ENCODE results near the gene TMEM204.
"Not testable (repeated sequence)": the region's sequence is repeated elsewhere in the genome, so short reads cannot be mapped to it uniquely, and the experiment has no call there.

The TMEM204 gene

DNA sequence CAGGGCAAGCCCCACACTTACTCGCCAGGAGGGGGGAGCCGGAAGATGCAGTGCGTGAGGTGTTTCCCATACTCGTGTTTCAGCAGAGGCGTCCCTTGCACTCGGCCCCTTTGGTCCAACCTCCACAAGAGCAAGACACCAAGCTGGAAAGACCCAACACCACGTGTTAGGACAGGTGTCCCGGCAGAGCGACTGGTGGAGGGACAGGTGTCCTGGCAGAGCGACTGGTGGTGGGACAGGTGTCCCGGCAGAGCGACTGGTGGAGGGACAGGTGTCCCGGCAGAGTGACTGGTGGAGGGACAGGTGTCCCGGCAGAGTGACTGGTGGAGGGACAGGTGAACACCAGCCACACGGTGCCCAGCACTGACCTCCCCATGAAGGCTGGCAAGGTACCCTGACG, 59.0 kb downstream of the TMEM204 start (continued):
- TF ChIP-seq POU6F1 (CRISPR knock-in tag; IDR thresholded peaks at IDR 0.05; ENCODE audit: borderline replicate concordance, low read depth) (no peak), ZFP3 (CRISPR knock-in tag; IDR thresholded peaks at IDR 0.05) (no peak)

- not testable (repeated sequence) for ATAC-seq
These were observed 62.0 kb downstream of the TMEM204 start for GRCh38 chr16:1595511-1595910.

GRCh38 chr16:1596516-1596915, 63.0 kb downstream of the TMEM204 start:
- no peak for ATAC-seq
- TF ChIP-seq TOX (CRISPR knock-in tag; IDR thresholded peaks at IDR 0.05; ENCODE audit: borderline replicate concordance) (no peak), ARNTL (CRISPR knock-in tag; IDR thresholded peaks at IDR 0.05; ENCODE audit: borderline replicate concordance, low read depth) (no peak)

- no peak for ATAC-seq
- TF ChIP-seq POU6F1 (CRISPR knock-in tag; IDR thresholded peaks at IDR 0.05; ENCODE audit: borderline replicate concordance, low read depth), result no peak
- no peak for TF ChIP-seq ZNF8 (CRISPR knock-in tag; IDR thresholded peaks at IDR 0.05)
- TF ChIP-seq, protein P1, sequence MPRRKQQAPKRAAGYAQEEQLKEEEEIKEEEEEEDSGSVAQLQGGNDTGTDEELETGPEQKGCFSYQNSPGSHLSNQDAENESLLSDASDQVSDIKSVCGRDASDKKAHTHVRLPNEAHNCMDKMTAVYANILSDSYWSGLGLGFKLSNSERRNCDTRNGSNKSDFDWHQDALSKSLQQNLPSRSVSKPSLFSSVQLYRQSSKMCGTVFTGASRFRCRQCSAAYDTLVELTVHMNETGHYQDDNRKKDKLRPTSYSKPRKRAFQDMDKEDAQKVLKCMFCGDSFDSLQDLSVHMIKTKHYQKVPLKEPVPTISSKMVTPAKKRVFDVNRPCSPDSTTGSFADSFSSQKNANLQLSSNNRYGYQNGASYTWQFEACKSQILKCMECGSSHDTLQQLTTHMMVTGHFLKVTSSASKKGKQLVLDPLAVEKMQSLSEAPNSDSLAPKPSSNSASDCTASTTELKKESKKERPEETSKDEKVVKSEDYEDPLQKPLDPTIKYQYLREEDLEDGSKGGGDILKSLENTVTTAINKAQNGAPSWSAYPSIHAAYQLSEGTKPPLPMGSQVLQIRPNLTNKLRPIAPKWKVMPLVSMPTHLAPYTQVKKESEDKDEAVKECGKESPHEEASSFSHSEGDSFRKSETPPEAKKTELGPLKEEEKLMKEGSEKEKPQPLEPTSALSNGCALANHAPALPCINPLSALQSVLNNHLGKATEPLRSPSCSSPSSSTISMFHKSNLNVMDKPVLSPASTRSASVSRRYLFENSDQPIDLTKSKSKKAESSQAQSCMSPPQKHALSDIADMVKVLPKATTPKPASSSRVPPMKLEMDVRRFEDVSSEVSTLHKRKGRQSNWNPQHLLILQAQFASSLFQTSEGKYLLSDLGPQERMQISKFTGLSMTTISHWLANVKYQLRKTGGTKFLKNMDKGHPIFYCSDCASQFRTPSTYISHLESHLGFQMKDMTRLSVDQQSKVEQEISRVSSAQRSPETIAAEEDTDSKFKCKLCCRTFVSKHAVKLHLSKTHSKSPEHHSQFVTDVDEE (CRISPR knock-in tag; IDR thresholded peaks at IDR 0.05), result no peak
- no peak for TF ChIP-seq PATZ1 (CRISPR knock-in tag; IDR thresholded peaks at IDR 0.05; ENCODE audit: borderline replicate concordance)
- no peak for TF ChIP-seq GLIS3 (CRISPR knock-in tag; IDR thresholded peaks at IDR 0.05)
- TF ChIP-seq BACH2 (CRISPR knock-in tag; IDR thresholded peaks at IDR 0.05; ENCODE audit: borderline replicate concordance), result no peak
- no peak for TF ChIP-seq RARB (CRISPR knock-in tag; IDR thresholded peaks at IDR 0.05)
- no peak for TF ChIP-seq TCF4 (CRISPR knock-in tag; IDR thresholded peaks at IDR 0.05; ENCODE audit: borderline replicate concordance)
- TF ChIP-seq ESRRG (CRISPR knock-in tag; IDR thresholded peaks at IDR 0.05), result no peak
These were observed 63.7 kb downstream of the TMEM204 start for GRCh38 chr16:1597154-1597553.

DNA sequence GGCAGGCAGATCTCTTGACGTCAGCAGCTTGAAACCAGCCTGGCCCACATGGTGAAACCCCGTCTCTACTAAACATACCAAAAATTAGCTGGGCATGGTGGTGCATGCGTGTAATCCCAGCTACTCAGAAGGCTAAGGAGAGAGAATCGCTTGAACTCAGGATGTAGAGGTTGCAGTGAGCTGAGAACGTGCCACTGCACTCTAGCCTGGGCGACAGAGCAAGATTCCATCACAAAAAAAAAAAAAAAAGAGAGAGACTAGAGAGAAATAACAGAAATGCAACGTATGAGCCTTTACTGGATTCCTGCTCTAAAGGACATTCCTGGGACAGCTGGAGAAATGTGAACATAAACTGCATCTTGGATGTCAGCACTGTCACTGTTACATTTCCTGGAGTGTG, 67.6 kb downstream of the TMEM204 start:
- ATAC-seq, result no peak
- TF ChIP-seq ZNF8 (CRISPR knock-in tag; IDR thresholded peaks at IDR 0.05) (no peak), ARNTL (CRISPR knock-in tag; IDR thresholded peaks at IDR 0.05; ENCODE audit: borderline replicate concordance, low read depth) (no peak), POU6F1 (CRISPR knock-in tag; IDR thresholded peaks at IDR 0.05; ENCODE audit: borderline replicate concordance, low read depth) (no peak), ZNF565 (CRISPR knock-in tag; conservative IDR thresholded peaks at IDR 0.05; ENCODE audit: low read depth) (no peak), RARB (CRISPR knock-in tag; IDR thresholded peaks at IDR 0.05) (no peak), ESRRG (CRISPR knock-in tag; IDR thresholded peaks at IDR 0.05) (no peak), SNAI2 (CRISPR knock-in tag; IDR thresholded peaks at IDR 0.05) (no peak), ZC3H10 (CRISPR knock-in tag; IDR thresholded peaks at IDR 0.05) (no peak), ZNF70 (CRISPR knock-in tag; IDR thresholded peaks at IDR 0.05) (no peak), ISL1 (CRISPR knock-in tag; IDR thresholded peaks at IDR 0.05) (no peak)
